SK-N-SH (cell line): Measurements from ENCODE around the gene SEC61B. TPM values are rescaled to one million over a fixed set of nuclear protein-coding genes. Genes with fewer than 3 reads are reported as not detected.

Source experiments
- CTCF ChIA-PET: fragments of 300-600, 350-600 bp; formaldehyde crosslinking; extraction: SDS; loops from one replicate; lab custom pipeline; 2021; lab: Yijun Ruan, JAX
- POLR2A ChIA-PET: fragments of 350-600 bp; sonication (Branson Sonifier 250); formaldehyde crosslinking; extraction: SDS; loops from one replicate; lab custom pipeline; 2020; ENCODE audit warnings: antibody characterized with exemption, inconsistent platforms; lab: Yijun Ruan, JAX
- DNase-seq: peaks from one replicate; pipeline ENCODE4 v3.0.0; 2012
- H2AFZ ChIP-seq: fragments of 200-600 bp; sonication (generic); 2 replicates; pipeline ENCODE4 v1.8.1; 2016; ENCODE audit warnings: antibody characterized with exemption, mild to moderate bottlenecking, low read depth
- H3F3A ChIP-seq: fragments of 200-600 bp; sonication (generic); replicated peaks from 2 replicates; pipeline ENCODE3; 2016; ENCODE audit warnings: antibody characterized with exemption, mild to moderate bottlenecking; ENCODE audit not compliant: insufficient read depth
- H3K27ac ChIP-seq, 2 experiments: fragments of 200-500 bp in 1 of 2; fragments of 200-600 bp in 1 of 2; sonication (Bioruptor generic) in 1 of 2; sonication (generic), shearing (Covaris generic) in 1 of 2; 2 replicates each; pipeline versions ENCODE4 v1.5.1 to v1.6.1; 2014 to 2016; ENCODE audit warnings: low read depth in 2 of 2, inconsistent platforms in 1 of 2, low read length in 1 of 2, mild to moderate bottlenecking in 1 of 2, mixed read lengths in 1 of 2
- H3K27me3 ChIP-seq: fragments of 200-600 bp; sonication (generic), shearing (Covaris generic); 2 replicates; pipeline ENCODE4 v1.6.1; 2016; ENCODE audit warnings: mixed run types; ENCODE audit not compliant: insufficient read depth
- H3K36me3 ChIP-seq, 2 experiments: fragments of 200-500 bp in 1 of 2; fragments of 200-600 bp in 1 of 2; sonication (Bioruptor generic) in 1 of 2; sonication (generic) in 1 of 2; replicated peaks in 1 of 2; 2 replicates each; pipeline versions ENCODE3 to v1.5.1; 2014 to 2016; ENCODE audit warnings: low read length in 1 of 2, mild to moderate bottlenecking in 1 of 2; ENCODE audit not compliant: insufficient read depth in 2 of 2, control insufficient read depth in 1 of 2
- H3K4me1 ChIP-seq, 2 experiments: fragments of 200-500 bp in 1 of 2; fragments of 200-600 bp in 1 of 2; sonication (Bioruptor generic) in 1 of 2; sonication (generic), shearing (Covaris generic) in 1 of 2; 2 replicates each; pipeline versions ENCODE4 v1.5.1 to v1.6.1; 2014 to 2016; ENCODE audit warnings: low read depth in 1 of 2, low read length in 1 of 2, mixed run types in 1 of 2; ENCODE audit not compliant: insufficient read depth in 2 of 2, control insufficient read depth in 1 of 2
- H3K4me2 ChIP-seq: fragments of 200-600 bp; sonication (generic), shearing (Covaris generic); 2 replicates; pipeline ENCODE4 v1.6.1; 2017; ENCODE audit warnings: mixed run types
- H3K4me3 ChIP-seq, 2 experiments: fragments of 200-500 bp in 1 of 2; fragments of 200-600 bp in 1 of 2; sonication (Bioruptor generic) in 1 of 2; sonication (generic), shearing (Covaris generic) in 1 of 2; 2 replicates each; pipeline versions ENCODE4 v1.5.1 to v1.8.1; 2014 to 2016; ENCODE audit warnings: low read depth in 2 of 2, inconsistent platforms in 1 of 2, low read length in 1 of 2, mild to moderate bottlenecking in 1 of 2, mixed read lengths in 1 of 2, moderate library complexity in 1 of 2
- H3K79me2 ChIP-seq: fragments of 200-600 bp; sonication (generic); 2 replicates; pipeline ENCODE4 v1.8.1; 2017; ENCODE audit warnings: mild to moderate bottlenecking; ENCODE audit not compliant: insufficient read depth
- H3K9ac ChIP-seq: fragments of 200-600 bp; sonication (generic); 2 replicates; pipeline ENCODE4 v1.6.1; 2017; ENCODE audit warnings: mixed run types
- H3K9me2 ChIP-seq: fragments of 200-600 bp; sonication (generic); 2 replicates; pipeline ENCODE4 v1.6.1; 2017; ENCODE audit warnings: mixed run types
- H3K9me3 ChIP-seq: fragments of 200-600 bp; sonication (generic); 2 replicates; pipeline ENCODE4 v1.6.1; 2017; ENCODE audit warnings: mixed run types, mild to moderate bottlenecking, moderate library complexity
- H4K20me1 ChIP-seq: fragments of 200-600 bp; sonication (generic); 2 replicates; pipeline ENCODE4 v1.6.1; 2017; ENCODE audit warnings: mild to moderate bottlenecking, mixed run types; ENCODE audit not compliant: insufficient read depth
- CHD2 ChIP-seq: fragments of 150-350 bp; IDR thresholded peaks from 2 replicates; pipeline ENCODE4 v1.6.1; 2018; ENCODE audit warnings: low read length; ENCODE audit not compliant: partially characterized antibody
- CTCF ChIP-seq: fragments of 200-600 bp; sonication (generic); IDR thresholded peaks from 2 replicates; pipeline ENCODE4 v1.6.1; 2017; ENCODE audit warnings: antibody characterized with exemption, mild to moderate bottlenecking, moderate library complexity
- EP300 ChIP-seq, 2 experiments: IDR thresholded peaks; 2 replicates each; pipeline versions ENCODE4 v1.4.0 to v1.6.1; 2012; ENCODE audit warnings: borderline replicate concordance in 1 of 2, low read depth in 1 of 2, low read length in 1 of 2
- EZH2phosphoT487 ChIP-seq: fragments of 200-600 bp; sonication (generic); IDR thresholded peaks from 2 replicates; pipeline ENCODE4 v1.6.1; 2017; ENCODE audit warnings: low read depth, mixed run types, mild to moderate bottlenecking, antibody characterized with exemption, moderate library complexity, borderline replicate concordance
- FOSL2 ChIP-seq: IDR thresholded peaks from 2 replicates; pipeline ENCODE4 v1.4.0; 2012; ENCODE audit warnings: low read depth, mild to moderate bottlenecking, moderate library complexity, borderline replicate concordance
- GABPA ChIP-seq: IDR thresholded peaks from 2 replicates; pipeline ENCODE4 v1.4.0; 2012; ENCODE audit warnings: low read depth, mild to moderate bottlenecking
- GATA2 ChIP-seq: sonication (generic); formaldehyde crosslinking; IDR thresholded peaks from 2 replicates; pipeline ENCODE4 v1.5.0; 2020; ENCODE audit warnings: mild to moderate bottlenecking, missing genetic modification reagents
- IRF3 ChIP-seq: fragments of 150-350 bp; IDR thresholded peaks from 2 replicates; pipeline ENCODE4 v1.6.1; 2016; ENCODE audit warnings: mild to moderate bottlenecking, low read depth, low read length
- MAX ChIP-seq: IDR thresholded peaks from 2 replicates; pipeline ENCODE4 v1.4.0; 2012; ENCODE audit warnings: low read depth
- MEF2A ChIP-seq: IDR thresholded peaks from 2 replicates; pipeline ENCODE4 v1.4.0; 2012; ENCODE audit warnings: low read depth, borderline replicate concordance
- MXI1 ChIP-seq: IDR thresholded peaks from 2 replicates; pipeline ENCODE4 v1.6.1; 2012; ENCODE audit warnings: mild to moderate bottlenecking, low read depth, low read length, improper control_type of control experiment
- NFIC ChIP-seq: IDR thresholded peaks from 2 replicates; pipeline ENCODE4 v1.4.0; 2012; ENCODE audit warnings: borderline replicate concordance
- RAD21 ChIP-seq: IDR thresholded peaks from 2 replicates; pipeline ENCODE4 v1.6.1; 2012; ENCODE audit warnings: mild to moderate bottlenecking, low read length
- RCOR1 ChIP-seq: fragments of 150-350 bp; IDR thresholded peaks from 2 replicates; pipeline ENCODE4 v1.6.1; 2017; ENCODE audit warnings: antibody characterized with exemption, low read length
- TAF1 ChIP-seq: IDR thresholded peaks from 2 replicates; pipeline ENCODE4 v1.6.1; 2012; ENCODE audit warnings: low read depth, mild to moderate bottlenecking, low read length, moderate library complexity, borderline replicate concordance
- TCF12 ChIP-seq: IDR thresholded peaks from 2 replicates; pipeline ENCODE4 v1.4.0; 2012
- USF1 ChIP-seq: IDR thresholded peaks from 2 replicates; pipeline ENCODE4 v1.4.0; 2012; ENCODE audit warnings: low read depth, borderline replicate concordance
- USF2 ChIP-seq: fragments of 150-350 bp; IDR thresholded peaks from 2 replicates; pipeline ENCODE4 v1.6.1; 2017; ENCODE audit warnings: antibody characterized with exemption, low read length, low read depth, borderline replicate concordance
- WGBS: methylation state at CpG from one replicate; pipeline ENCODE4 v1.1.6; 2017; ENCODE audit warnings: low lambda C conversion rate; 5-methylcytosine and 5-hydroxymethylcytosine counted together
- polyA plus RNA-seq, 3 experiments: library from polyadenylated mRNA; depleted of rRNA; stranded (reverse); fragments of >200 nt; gene quantifications; 2 replicates each; pipeline ENCODE4 v1.2.3, GENCODE V29; 2012

Gene SEC61B
- polyA plus RNA-seq, 1 of the 3 experiments (the other 2 are of a cell fraction), result 174 TPM

GRCh38 chr9:99264070-99264680, 42.1 kb downstream of the SEC61B start:
- no peaks in the 10 kb centered on the region for H3K79me2 ChIP-seq
- CTCF ChIA-PET, result interaction anchor here (1.1 to 2.3 kb wide), 5 partner anchors 8 to 747 kb away, joined by 3 to 11 read pairs (median 4); no protein-coding TSS in a partner anchor
- no peaks in the 10 kb centered on the region for H3K27me3 ChIP-seq
- no peaks in the 10 kb centered on the region for H3K36me3 ChIP-seq
- no peak overlapping the region for H3K27ac ChIP-seq
- H3K9me3 ChIP-seq, result no peaks in the 10 kb centered on the region
- peaks cover 0 to 3% of the 10 kb centered on the region in 2 experiments; a peak in 1 of 4 replicates for H3K4me1 ChIP-seq
- peaks cover 10% of the 10 kb centered on the region for H3F3A ChIP-seq
- H3K9ac ChIP-seq, result no peak overlapping the region
- no peak for DNase-seq
- WGBS, result 89% methylated on average over 3 of the region's 3 CpGs
- POLR2A ChIA-PET, result no interaction called here
- H2AFZ ChIP-seq, result no peak overlapping the region
- no peak overlapping the region for H3K4me3 ChIP-seq
- no peaks in the 10 kb centered on the region for H3K9me2 ChIP-seq
- no peaks in the 10 kb centered on the region for H4K20me1 ChIP-seq
- TF ChIP-seq CTCF (peak; percentile 44), FOSL2 (no peak), RCOR1 (no peak), TAF1 (no peak)
- H3K4me2 ChIP-seq, result no peak overlapping the region

- H3K4me1 ChIP-seq, result peaks cover 0 to 3% of the 10 kb centered on the region in 2 experiments; a peak in 1 of 4 replicates
- POLR2A ChIA-PET, result no interaction called here
- H3F3A ChIP-seq, result peaks cover 16% of the 10 kb centered on the region
- H4K20me1 ChIP-seq, result no peaks in the 10 kb centered on the region
- H3K9me2 ChIP-seq, result no peaks in the 10 kb centered on the region
- H3K27ac ChIP-seq, result no peak overlapping the region
- no peak overlapping the region for H3K4me3 ChIP-seq
- H3K79me2 ChIP-seq, result no peaks in the 10 kb centered on the region
- H3K27me3 ChIP-seq, result no peaks in the 10 kb centered on the region
- WGBS, result 63% methylated on average over 2 of the region's 2 CpGs
- no peak for DNase-seq
- no peak overlapping the region for H3K4me2 ChIP-seq
- H2AFZ ChIP-seq, result no peak overlapping the region
- no peak overlapping the region for H3K9ac ChIP-seq
- H3K36me3 ChIP-seq, result no peaks in the 10 kb centered on the region
- no peak for TF ChIP-seq CTCF
- TF ChIP-seq RAD21, result no peak
- TF ChIP-seq MEF2A, result no peak
- TF ChIP-seq CHD2, result no peak
- TF ChIP-seq TCF12, result no peak
- TF ChIP-seq USF1, result no peak
- no peak for TF ChIP-seq USF2
- TF ChIP-seq FOSL2, result no peak
- TF ChIP-seq IRF3, result no peak
- no peak for TF ChIP-seq GATA2 (CRISPR knock-in tag)
- no peak for TF ChIP-seq EP300 (IDR thresholded peaks at IDR 0.05; ENCODE audit: borderline replicate concordance in 1 of 2, low read depth in 1 of 2, low read length in 1 of 2)
- no peak for TF ChIP-seq TAF1
- TF ChIP-seq GABPA, result no peak
- no peak for TF ChIP-seq EZH2phosphoT487
- TF ChIP-seq NFIC, result no peak
- no peak for TF ChIP-seq MXI1
- TF ChIP-seq MAX, result no peak
- no peaks in the 10 kb centered on the region for H3K9me3 ChIP-seq
- CTCF ChIA-PET, result interaction anchor here (0.5 to 2.3 kb wide), 15 partner anchors 8 to 1059 kb away, joined by 3 to 11 read pairs (median 3); no protein-coding TSS in a partner anchor
These were observed 43.6 kb downstream of the SEC61B start for GRCh38 chr9:99265691-99266090.
